Inflammatory macrophage treated with lipopolysaccharide for 1 hour (primary cell): ENCODE results near the gene MRPL55.

Experiments
- DNase-seq, 2 donors: peaks; one replicate each; pipeline ENCODE4 v3.0.0-alpha.2; 2020 to 2022

Gene MRPL55

DNA sequence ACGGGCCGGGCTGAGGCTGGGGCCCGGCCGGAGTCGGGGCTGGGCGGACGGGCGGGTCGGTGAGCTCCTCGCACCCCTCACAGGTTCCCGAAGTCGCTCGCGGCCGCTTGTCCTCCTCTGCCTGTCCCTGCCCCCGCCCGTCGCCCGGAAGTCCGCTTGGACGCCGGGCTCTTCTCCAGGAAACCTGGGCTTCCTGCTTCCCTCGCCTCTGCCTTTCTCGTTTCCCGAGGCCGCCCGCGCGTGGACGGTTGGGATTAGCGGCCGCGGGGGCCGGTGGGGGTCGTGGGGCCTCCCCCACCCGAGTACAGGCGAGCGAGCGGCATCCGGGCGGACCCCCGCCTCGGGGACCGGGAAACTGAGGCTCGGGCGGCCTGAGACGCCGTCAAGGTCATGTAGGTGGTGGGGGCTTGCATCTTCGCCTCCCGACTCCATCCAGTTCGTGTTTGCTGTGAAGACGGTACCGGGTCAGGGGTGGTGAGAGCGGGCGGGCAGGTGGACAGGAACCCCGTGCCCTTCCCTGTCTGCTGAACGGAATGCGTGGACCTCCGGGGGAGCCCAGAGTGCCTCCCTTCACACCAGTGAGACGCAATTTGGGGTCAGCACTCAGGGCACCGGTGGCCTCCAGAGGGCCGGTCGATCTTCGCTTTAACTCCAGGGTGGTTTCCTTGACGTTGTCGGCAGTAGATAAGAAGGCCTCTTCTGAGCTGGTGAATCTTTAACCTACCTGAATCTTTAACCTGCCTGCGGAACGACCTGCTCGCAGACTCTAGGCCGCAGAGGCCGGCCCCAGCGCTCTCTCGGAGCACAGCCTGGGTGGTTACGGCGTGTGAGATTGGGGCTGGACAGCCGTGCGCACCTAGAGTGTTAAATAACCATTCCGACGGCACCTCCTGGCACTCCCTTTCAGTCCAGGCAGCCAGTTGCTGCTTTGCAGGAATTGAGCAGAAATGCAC lies 25.9 kb downstream of the MRPL55 start:
- no peak for DNase-seq

DNA sequence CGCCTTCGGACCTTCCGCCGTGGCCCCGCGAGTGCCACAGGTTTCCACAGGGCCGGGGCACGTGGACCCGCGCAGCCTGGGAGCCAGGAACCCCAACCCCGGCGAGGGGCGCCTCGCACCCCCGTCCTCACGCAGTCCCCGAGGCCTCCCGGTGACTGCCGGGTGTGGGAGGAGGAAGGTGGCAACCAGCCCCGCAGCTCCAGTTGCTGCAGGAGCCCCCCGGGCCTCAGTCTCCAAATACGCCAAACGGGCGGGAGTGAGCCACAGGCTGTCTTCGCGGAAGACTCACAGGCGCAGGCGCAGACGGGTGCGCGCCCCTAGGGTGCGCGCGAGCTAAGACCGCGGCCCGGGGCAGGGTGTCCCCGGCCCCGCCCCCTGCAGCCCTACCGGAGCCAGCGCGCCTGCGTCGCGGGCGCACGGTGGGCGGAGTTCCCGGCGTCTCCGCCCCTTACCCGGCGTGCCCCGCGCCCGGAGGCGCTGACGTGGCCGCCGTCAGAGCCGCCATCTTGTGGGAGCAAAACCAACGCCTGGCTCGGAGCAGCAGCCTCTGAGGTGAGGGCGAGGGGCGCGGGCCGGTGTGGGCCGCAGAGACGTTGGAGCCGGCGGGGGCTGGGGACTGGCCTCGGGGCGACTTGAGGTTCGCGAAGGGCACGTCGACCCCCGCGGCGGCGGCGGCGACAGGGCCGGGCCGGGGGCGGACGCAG lies 26.7 kb downstream of the MRPL55 start, which contains the start of gene ARF1:
TSS of gene ARF1 (plus strand) at position 495 of the 704 bp plus-strand sequence. CDS start 14,407 bp downstream, outside the sequence.
- DNase-seq = peak; percentile 89 to 96

DNA sequence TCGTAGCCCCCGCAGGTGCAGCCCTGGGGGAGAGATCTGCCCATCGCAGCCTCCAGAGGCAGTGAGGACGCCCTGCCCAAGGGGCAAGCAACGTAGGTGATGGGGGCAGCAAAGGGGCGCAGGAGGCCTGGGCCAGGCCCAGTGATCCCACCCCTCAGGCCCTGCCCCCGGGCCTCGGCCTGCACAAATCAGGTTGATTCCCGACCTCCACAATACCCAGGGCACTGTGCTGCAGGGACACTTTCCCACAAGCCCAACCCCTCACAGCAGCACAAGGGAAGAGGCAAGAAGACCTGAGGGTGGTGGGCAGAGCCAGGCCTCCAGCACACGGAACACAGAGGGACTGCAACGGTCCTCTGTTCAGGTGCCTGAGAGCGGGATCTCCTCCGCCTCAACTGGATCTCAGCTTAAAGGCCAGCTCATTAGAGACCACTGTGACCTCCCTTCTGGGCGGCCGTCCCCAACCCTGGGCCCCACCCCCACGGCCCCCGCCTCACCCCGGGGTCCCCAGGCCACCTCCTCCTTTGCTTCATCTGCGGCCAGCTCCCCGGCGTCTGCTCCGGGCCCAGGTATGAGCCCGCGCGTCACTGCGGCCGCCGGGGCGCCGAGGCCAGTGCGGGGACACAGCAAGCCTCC lies 27.4 kb downstream of the MRPL55 start:
- no peak for DNase-seq

DNA sequence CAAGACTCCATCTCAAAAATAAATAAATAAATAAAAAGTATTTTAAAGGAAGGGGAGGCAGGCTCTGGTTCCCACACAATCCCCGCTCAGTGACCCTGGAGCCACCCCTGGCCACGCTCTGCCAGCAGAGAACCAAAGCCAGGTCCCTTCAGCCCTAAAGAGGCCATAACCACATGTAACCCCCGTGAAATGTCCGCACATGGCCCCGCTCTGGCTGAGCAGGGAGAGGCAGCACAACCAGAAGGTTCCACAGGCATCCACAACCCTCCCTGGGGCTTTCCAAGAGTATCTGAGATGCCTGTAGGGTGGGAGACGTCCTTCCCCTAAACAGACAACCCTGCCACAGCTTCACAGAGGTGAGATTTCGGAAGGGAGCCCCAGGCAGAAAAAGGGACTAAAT lies 28.0 kb downstream of the MRPL55 start:
- DNase-seq = no peak

DNA sequence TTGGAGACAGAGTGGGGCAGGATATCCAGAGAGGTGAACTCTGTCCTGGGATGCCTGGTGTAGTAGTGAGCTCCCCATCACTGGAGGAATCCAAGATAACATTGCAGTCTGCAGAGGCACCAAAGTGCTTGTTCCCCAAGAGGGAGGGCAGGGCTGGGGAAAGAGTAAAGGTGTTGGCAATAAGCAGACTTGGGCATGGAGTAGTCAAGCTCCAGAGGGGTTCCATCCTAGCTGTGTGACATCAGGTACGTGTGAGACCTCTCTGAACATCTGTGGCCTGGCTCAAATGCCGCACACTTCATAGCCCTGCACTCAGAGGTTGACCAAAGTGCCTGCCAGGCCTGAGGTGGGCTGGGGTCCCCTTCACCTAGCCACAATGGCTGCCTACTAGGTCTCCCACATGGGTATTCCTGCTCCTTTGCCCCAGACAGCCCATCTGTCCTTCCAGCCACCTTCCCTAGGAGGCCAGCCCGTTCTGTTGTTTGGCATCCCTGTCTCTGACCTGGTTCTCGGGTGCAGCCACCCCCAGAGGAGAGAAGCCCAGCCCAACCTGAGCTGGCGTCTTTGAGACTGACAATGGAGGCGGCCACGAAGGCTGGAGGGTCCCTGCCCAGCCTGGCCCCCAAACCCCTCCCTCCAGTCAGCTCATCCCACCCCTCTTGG lies 29.4 kb downstream of the MRPL55 start:
- DNase-seq = no peak

DNA sequence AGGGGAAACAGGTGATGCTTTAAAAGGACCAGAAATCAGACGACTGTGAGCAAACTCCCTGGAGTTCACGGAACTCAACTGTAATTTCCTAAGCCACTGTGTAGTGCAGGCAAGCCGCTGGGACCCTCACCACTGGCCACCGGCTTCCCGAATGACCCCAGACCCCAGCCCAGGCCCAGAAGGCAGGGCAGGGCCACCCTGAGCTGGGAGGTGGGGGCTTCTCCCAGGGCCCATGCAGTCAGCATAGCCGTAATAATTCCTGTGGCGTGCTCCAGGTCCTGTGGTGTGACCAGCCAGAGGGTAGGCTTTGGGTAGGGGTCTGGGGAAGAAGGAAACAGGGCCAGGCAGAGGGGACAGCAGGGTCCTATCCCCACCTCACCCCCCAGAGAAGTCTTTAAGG lies 30.1 kb downstream of the MRPL55 start:
- DNase-seq = no peak

DNA sequence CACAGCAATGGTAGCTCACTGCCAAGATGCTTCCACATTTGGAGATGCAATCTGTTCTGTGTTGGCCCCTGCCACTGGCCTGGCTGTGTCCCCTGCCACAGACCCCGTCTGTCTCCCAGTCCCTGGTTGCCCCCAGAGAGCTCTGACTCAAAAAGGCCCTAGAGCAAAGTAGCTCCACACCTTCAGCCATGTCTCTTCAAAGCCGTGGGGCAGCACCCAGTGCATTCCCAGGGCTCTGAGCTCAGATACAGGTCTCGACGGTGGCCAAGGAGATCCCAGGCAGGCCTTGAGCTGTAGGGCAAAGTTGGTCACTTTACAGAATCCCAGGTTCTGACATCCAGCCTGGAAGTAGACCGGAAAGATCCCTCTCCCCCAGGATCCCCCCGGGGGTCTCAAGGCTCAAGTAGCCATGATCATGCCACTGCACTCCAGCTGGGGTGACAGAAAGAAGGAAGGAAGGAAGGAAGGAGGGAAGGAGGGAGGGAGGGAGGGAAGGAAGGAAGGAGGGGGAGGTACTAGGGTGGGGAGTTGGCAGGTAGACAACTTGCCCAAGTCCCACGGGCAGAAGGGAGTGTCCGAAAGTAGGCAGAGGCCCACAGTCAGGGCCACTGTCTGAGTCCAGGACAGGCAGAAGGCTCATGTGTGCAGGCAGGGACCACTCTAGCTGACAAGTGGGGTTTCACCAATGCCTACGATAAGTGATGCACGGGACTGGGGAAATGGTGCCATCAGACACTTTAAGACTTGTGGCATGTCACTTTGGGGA lies 31.4 kb downstream of the MRPL55 start:
- DNase-seq = no peak

DNA sequence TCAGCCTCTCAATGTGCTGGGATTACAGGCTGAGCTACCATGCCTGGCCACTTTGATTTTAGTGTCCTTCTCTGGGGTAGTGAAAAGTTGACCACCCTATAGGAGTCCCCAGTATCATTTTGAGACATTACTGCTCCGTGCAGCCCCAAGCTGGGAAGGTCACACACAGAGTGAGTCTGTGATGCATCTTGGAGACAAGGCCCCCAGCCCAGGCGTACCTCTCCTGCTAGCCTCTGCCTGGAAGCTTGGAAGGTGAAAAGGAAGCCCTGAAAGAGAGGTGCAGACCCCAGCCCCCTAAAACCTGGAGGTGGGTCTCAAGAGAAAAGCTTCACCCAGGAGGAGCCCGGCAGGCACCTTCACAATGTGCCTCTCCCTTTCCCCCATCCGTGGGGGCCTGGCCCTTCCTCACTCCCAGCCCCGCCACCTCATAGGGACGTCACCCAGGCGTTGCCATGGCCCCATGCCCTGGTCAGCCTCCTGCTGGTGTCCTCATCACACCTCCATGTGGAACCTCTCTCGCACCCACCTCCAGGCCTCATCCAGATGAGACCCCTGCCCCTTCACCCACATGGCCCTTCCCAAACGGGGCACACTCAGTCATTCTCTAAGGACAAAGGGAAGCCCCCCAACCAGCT lies 32.2 kb downstream of the MRPL55 start:
- DNase-seq = no peak

DNA sequence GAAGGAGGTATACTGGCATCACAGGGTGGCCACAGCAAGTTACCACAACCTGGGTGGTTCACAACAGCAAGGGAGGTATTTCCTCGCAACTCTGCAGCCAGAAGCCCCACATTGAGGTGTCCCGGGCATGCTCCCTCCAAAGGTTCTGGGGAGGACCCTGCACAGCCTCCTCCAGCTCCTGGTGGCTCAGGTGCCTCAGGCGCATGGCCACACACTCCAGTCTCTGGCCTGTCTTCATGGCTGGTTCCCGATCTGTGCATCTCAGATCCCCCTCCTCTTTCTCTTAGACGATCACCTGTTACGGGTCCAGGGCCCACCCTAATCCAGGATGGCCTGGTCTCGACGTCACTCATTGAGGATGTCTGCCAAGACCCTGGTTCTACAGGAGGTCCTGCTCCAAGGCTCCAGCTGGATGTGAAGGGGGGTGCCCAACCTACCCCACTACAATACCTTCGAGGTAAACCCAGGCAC lies 33.3 kb downstream of the MRPL55 start:
- DNase-seq = no peak

DNA sequence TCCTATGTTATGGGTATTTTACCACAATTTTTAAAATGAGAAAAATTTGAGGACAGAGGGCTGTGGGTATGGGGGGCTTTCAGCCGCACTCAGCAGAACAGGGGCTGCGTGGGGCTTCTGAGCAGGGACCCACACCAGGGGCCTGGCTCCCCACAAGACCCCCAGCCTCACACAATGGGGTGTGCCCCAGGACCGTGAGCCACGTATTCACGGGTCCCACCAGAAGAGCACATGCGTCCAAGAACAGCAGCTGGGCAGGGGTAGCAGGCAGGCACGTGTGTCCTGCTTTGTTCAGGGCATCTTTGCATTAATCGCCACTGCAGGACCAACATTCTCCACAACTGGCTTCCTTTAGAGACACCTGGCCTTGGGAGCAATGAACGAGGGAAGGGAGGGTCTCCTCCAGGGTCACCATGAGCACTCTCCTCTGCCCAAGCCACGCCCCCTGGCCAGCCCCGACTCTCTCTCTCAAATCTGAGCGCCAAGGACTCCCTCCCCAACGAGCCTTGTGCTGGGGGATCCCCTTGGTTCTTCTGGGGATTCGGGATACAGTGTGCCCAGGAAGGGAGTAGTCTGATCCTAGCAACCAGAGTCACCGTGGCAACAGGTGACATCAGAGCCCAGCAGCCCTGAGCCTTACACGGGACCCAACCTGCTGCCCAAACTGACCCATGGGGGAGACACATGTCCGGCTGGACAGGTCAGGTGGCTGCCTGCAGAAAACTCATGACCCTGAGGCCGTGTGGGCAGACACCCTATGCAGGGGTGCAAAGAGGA lies 34.0 kb downstream of the MRPL55 start:
- no peak for DNase-seq

DNA sequence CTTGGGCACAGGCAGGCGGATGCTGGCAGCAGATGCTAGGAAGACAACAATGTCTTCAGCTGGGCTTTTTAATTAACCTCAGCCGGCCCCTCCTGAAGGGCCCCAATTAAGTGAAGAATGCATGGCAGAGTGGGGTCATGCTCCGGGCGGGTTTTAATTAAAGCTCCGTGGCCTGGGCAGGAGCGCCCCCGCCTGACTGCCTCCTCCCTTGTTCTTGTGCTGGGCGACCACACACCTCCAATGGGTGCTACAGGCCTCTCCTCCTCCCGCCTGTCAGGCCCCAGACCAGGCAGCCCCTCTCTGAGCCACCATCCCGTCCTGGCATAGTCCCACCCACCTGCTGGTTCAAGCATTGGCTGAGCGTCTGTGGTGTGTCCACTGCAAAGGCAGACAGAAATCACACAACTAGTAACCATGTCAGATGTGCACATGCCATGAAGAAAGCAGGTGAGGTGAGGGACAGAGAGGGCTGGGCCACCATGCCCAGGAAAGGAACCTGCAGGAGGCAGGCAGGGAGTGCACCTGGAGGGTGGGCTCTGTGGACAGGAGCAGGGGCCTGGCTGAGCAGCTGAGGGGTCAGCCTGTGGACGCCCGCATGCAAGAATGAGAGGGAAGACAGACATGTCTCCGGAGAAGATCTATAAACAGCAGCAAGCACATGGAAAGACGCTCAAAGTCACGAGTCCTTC lies 35.1 kb downstream of the MRPL55 start:
- DNase-seq = no peak

DNA sequence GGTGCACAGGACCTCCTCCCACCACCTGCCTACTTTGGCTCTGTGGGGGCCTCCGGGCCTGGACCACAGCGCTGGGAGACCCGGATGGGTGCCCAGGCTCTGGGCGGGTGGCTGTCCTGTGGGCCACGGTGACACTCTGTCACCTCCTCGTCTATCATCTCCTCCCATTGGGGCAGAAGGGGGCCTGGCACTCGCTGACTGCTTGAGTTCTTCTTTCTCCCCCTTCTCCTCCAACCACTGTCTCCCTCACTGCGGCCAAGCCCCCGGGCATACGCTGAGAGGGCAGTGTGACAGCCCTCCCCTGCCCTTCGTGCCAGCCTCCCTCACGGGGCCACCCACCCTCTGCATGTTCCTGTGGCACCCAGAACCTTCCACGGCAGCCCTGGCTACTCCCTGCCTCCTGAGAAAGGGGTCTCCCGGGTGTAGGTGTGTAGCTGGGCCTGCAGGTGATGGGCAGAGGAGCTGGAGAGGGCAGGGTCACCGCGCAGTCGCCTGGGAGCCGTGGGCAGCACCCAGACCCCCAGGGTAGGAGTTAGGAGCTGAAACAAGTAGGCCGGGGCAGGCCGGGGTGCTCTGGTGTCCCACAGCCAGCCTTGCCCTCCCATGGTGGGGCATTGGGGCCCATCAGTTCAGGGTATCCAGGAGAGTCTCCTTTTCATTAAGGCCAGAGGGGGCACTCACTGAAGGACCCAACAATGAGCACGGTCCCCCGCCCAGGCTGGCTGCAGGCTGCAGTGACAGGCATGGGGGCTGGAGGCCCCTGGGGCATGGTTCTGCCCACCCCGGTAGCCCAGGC lies 35.8 kb downstream of the MRPL55 start:
- DNase-seq = no peak

DNA sequence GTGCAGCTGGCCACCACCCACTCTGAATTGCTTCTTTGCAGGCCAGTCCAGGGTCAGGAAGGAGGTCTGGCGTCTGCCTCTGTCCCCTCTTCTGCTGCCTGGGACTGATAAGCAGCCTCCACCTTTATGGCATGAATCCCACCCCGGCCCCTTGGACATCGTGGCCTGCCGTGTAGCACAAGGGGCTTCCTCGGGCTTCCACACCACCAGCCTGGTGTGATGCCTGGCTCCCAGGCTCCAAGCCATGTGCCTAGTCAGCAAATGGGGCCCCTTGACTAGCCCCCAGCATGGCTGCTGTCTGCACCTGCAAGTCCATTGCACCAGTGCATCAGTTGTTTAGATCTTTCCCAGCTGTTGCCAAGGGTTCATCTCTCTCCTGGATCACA lies 36.4 kb downstream of the MRPL55 start:
- DNase-seq = no peak

DNA sequence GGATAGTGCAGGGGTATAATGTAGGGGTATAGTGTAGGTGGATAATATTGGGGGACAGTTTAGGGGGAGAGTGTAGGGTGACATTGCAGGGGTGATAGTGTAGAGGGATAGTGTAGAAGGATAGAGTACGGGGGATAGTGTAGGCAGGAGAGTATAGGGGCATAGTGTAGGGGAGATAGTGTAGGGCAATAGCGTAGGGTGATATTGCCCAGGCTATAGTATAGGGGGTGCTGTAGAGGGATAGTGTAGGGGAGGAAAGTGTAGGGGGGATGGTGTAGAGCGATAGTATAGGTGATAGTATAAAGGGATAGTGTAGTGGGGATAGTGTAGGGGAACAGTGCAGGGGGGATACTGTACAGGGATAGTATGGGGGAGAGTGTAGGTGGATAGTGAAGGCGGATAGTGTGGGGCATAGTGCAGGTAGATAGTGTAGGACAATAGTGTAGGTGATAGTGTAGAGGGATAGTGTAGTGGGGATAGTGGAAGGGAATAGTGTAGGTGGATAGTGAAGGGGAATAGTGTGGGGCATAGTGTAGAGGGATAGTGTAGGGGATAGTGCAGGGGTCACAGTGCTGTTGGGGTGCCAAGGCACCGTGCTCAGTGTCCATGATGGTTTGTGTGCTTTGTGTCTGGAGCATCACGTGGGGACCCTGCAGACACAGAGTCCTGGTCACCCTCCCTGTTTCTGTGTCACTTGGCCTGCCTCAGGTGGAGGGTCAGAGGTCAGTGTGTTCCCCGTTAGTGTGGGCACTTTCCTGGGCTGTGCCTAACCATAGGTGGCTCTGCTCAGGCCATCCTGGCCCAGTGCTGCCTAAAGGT lies 37.1 kb downstream of the MRPL55 start:
- DNase-seq = no peak

DNA sequence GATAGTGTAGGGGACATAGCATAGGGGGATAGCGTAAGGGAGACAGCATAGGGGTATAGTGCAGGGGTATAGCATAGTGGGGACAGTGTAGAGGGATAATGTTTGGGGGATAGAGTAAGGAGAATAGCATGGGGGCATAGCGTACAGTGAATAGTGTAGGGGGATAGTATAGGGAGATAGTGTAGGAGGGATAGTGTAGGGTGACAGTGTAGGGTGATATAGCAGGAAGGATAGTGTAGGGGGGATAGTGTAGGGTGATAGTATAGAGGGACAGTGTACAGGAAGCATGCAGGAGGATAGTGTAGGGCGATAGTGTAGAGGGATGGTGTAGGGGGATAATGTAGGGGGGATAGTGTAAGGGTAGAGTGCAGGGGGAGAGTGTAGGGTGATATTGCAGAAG lies 38.2 kb downstream of the MRPL55 start:
- DNase-seq = no peak

DNA sequence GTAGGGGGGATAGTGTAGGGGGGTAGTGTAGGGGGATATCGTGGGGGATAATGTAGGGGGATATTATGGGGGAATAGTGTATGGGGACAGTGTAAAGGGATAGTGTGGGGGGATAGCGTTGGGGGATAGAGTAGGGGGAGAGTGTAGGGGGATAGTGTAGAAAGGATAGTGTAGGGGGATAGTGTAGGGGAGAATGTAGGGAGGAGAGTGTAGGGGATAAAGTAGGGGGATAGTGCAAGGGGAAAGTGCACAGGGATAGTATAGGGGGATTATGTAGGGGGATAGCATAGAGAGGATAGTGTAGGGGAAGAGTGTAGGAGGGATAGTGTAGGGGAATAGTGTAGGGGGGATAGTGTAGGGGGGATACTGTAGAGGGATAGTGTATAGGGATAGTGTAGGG lies 38.9 kb downstream of the MRPL55 start:
- DNase-seq = no peak

DNA sequence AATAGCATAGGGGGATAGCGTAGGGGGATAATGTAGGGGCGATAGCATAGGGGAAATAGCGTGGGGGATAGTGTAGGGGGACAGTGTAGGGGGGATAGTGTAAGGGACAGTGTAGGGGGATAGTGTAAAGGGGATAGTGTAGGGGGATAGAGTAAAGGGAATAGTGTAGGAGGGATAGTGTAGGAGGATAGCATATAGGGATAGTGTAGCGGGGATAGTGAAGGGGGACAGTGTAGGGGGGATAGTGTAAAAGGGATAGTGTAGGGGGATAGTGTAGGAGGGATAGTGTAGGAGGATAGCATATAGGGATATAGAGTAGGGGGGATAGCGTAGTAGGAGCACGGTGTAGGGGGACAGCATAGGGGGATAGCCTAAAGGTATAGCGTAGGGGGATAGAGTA lies 40.7 kb downstream of the MRPL55 start:
- no peak for DNase-seq

DNA sequence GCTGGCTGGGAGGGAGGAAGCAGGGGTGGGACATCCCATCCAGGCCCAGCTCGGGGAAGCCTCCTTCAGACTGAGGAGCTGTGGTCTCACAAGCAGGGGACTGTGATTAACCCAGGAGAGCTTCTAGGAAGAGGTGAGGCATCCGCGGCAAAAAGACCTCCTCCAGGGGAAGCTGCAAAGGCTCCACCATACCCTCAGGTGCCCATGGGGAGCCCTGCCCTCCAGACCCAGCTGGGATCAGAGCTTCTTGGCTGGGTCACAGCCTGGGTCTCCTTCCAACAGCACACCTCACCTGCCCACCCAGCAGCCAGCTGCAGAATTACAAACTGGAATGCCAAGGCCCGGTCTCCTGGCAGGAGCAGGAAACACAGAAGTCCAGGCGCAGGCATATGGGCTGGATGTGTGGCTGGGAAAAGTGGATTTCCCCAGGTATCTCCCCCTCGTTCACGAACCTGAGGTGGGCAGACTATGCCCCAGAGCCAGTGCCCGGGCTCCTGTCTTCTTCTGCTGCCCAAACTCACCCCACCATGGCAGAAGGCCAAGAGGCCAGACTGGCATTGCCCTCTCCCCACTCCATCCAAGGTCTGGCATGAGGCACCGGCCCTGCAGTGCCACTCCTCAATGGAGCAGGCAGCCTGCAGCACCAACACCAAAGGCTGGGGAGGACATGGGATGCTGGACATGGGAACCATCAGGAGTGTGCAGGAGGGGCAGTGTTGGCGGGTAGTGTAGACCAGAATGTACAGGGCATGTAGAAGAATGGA lies 42.0 kb downstream of the MRPL55 start:
- no peak for DNase-seq
